ACC112 (cell line): ENCODE measurements around the gene DGKZ.

Source experiments
- H2AFZ ChIP-seq: fragments of 200-600 bp; sonication (generic); one replicate; pipeline ENCODE4 v1.6.0; 2017; ENCODE audit warnings: antibody characterized with exemption, low read length; ENCODE audit not compliant: unreplicated experiment
- H3K27ac ChIP-seq: fragments of 200-600 bp; sonication (generic); 2 replicates; pipeline ENCODE4 v1.5.1; 2014; ENCODE audit warnings: low read depth, mild to moderate bottlenecking, antibody characterized with exemption, low read length, moderate library complexity
- H3K27me3 ChIP-seq: fragments of 200-600 bp; sonication (generic); 2 replicates; pipeline ENCODE4 v1.6.1; 2014; ENCODE audit warnings: mild to moderate bottlenecking, antibody characterized with exemption, low read length, moderate library complexity, mixed read lengths; ENCODE audit not compliant: insufficient read depth
- H3K36me3 ChIP-seq: fragments of 200-600 bp; sonication (generic); 2 replicates; pipeline ENCODE4 v1.6.1; 2016; ENCODE audit warnings: mild to moderate bottlenecking, antibody characterized with exemption, low read length, moderate library complexity, mixed read lengths; ENCODE audit not compliant: insufficient read depth
- H3K4me1 ChIP-seq: fragments of 200-600 bp; sonication (generic); one replicate; pipeline ENCODE4 v1.6.1; 2016; ENCODE audit warnings: low read length, mixed read lengths; ENCODE audit not compliant: insufficient read depth, unreplicated experiment, control insufficient read depth
- H3K4me3 ChIP-seq: fragments of 200-600 bp; sonication (generic); 2 replicates; pipeline ENCODE4 v1.5.1; 2014; ENCODE audit warnings: mild to moderate bottlenecking, low read depth, low read length
- H3K79me2 ChIP-seq: fragments of 200-600 bp; sonication (generic); one replicate; pipeline ENCODE4 v1.6.0; 2016; ENCODE audit warnings: low read length; ENCODE audit not compliant: control insufficient read depth, unreplicated experiment, insufficient read depth

The DGKZ gene

DNA sequence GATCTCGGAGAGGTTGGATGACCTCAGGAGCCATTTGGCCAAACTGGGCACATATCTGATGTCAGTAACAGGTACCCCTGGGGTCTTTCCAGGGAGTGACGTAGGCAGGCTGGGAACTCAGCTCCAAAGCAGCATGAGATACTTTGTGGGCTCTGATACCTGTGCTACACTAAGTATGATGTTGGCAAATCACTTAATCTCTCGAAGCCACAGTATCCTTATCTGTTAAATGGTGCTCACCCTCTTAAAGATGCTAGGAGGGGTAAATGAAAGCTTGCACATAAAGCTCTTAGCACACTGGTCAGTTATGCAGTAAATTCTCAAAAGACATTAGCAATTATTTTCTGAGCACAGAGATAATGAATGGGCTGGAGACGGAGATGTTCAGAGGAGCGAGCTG, 17.1 kb upstream of the DGKZ start:
- Histone ChIP-seq H3K27ac (no peak overlapping the region), H3K79me2 (no peaks in the 10 kb centered on the region), H2AFZ (no peak overlapping the region), H3K4me1 (no peaks in the 10 kb centered on the region), H3K36me3 (no peaks in the 10 kb centered on the region), H3K4me3 (no peak overlapping the region), H3K27me3 (peaks cover 47% of the 10 kb centered on the region)

DNA sequence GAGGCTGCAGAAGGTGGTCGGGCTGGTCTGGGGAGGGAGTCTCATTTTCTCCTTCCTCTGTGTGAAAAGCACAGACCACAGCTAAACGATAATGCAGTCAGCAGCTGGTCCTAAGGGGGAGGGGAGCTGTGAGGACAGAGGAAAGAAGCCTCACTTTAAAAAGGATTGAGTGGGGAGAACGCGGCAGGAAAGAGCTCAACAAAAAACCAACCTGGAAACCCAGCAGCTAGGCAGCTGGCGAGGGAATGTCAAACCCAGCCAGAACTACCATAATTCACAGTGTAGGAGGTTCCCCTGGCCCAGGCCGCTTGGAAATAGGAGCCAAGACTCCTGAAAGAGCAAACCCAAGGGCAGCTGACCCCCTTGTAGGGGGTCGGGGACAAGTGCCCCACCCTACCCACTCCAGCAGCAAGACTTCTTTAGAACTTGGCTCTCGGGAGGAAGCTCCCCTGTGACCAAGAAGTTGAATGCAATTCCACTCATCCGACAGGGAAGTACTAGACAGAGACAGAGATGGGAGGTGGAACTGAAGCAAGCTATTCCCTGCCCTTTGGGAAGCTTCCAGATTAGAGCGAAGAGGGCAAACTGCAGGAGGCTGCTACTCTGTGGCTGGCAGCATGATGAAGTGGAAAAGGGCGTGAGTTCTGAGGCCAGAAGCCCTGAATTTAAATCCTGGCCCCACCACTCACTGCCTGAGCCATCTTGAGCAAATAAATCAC, 16.5 kb upstream of the DGKZ start:
- Histone ChIP-seq H2AFZ (no peak overlapping the region), H3K4me1 (no peaks in the 10 kb centered on the region), H3K79me2 (no peaks in the 10 kb centered on the region), H3K27ac (no peak overlapping the region), H3K4me3 (no peak overlapping the region), H3K36me3 (no peaks in the 10 kb centered on the region), H3K27me3 (peaks cover 47% of the 10 kb centered on the region)

- Histone ChIP-seq H3K4me1 (no peaks in the 10 kb centered on the region), H3K27ac (no peak overlapping the region)
Observed at GRCh38 chr11:46331282-46331984, 15.8 kb upstream of the DGKZ start.

GRCh38 chr11:46332093-46332567, 15.1 kb upstream of the DGKZ start:
- Histone ChIP-seq H3K4me3 (no peak overlapping the region), H3K4me1 (no peaks in the 10 kb centered on the region), H3K36me3 (no peaks in the 10 kb centered on the region), H2AFZ (no peak overlapping the region), H3K27me3 (peaks cover 47% of the 10 kb centered on the region), H3K79me2 (no peaks in the 10 kb centered on the region), H3K27ac (no peak overlapping the region)

More at GRCh38 chr11:46331282-46331984, 15.8 kb upstream of the DGKZ start:
- no peaks in the 10 kb centered on the region for H3K79me2 ChIP-seq
- H3K4me3 ChIP-seq, result no peak overlapping the region
- peaks cover 47% of the 10 kb centered on the region for H3K27me3 ChIP-seq
- H2AFZ ChIP-seq, result no peak overlapping the region
- H3K36me3 ChIP-seq, result no peaks in the 10 kb centered on the region

- Histone ChIP-seq H3K27me3 (peaks cover 47% of the 10 kb centered on the region), H3K4me3 (peak overlapping the region; percentile 24; the same call in 1 of the 2 replicates), H3K36me3 (no peaks in the 10 kb centered on the region), H2AFZ (no peak overlapping the region), H3K4me1 (no peaks in the 10 kb centered on the region), H3K79me2 (no peaks in the 10 kb centered on the region), H3K27ac (no peak overlapping the region)
Observed at GRCh38 chr11:46332568-46333393, 14.5 kb upstream of the DGKZ start.

DNA sequence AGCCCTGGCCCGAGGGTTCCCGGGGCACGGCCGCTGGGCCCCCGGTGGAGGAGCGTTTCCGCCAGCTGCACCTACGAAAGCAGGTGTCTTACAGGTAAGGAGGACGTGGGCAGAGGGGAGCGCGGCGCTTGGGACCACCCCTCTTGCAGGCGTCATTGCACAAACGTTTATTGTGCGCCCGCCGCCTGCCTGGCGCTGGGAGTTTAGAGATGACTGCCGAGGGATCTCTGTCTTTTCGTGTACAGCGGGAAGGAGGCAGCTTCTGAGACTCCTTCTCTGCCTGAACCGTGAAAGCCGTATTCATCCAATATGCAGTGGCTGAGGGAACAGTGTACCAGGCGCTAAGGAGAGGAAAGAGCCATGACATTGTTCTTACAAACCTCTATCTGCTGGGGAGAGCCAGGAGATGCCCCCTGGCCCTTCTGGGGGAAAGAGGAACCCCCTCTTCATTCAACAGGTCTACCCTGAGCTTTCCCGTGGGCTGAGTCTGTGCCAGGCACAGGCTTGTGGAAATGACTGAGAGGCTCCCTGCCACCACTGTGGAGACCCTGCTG, 13.8 kb upstream of the DGKZ start:
- H3K4me1 ChIP-seq, result no peaks in the 10 kb centered on the region
- no peaks in the 10 kb centered on the region for H3K79me2 ChIP-seq
- H3K4me3 ChIP-seq, result peak overlapping the region; percentile 24; the same call in 1 of the 2 replicates
- peaks cover 47% of the 10 kb centered on the region for H3K27me3 ChIP-seq
- no peak overlapping the region for H2AFZ ChIP-seq
- H3K27ac ChIP-seq, result no peak overlapping the region
- no peaks in the 10 kb centered on the region for H3K36me3 ChIP-seq

- Histone ChIP-seq H3K4me3 (no peak overlapping the region), H3K36me3 (no peaks in the 10 kb centered on the region), H2AFZ (no peak overlapping the region), H3K27me3 (peaks cover 47% of the 10 kb centered on the region), H3K4me1 (no peaks in the 10 kb centered on the region), H3K79me2 (no peaks in the 10 kb centered on the region), H3K27ac (no peak overlapping the region)
Observed at GRCh38 chr11:46334211-46334610, 13.1 kb upstream of the DGKZ start.

DNA sequence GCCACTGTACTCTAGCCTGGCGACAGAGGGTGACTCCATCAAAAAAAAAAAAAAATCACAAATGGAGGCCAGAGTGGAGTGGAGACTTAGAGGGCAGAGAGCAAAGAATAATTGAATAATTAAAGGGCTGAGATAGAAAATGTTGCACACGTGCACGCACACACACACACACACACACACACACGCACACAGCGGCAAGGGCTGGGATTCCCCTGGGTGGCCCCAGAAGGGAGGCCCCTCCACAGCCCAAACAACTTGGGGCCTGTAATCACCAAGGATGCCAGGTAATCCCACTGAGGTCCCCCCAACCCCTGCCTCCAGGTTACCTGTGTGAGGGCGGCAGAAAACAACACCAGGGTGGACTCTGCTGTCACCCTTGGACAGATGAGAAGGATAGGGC, 12.0 kb upstream of the DGKZ start:
- no peaks in the 10 kb centered on the region for H3K4me1 ChIP-seq

GRCh38 chr11:46335890-46336562, 11.2 kb upstream of the DGKZ start:
- no peaks in the 10 kb centered on the region for H3K79me2 ChIP-seq
- H3K36me3 ChIP-seq, result no peaks in the 10 kb centered on the region
- H3K27me3 ChIP-seq, result peaks cover 35% of the 10 kb centered on the region
- H3K4me3 ChIP-seq, result no peak overlapping the region
- H2AFZ ChIP-seq, result no peak overlapping the region
- H3K4me1 ChIP-seq, result no peaks in the 10 kb centered on the region
- H3K27ac ChIP-seq, result no peak overlapping the region

More for the DNA sequence above, 12.0 kb upstream of the DGKZ start:
- H3K27ac ChIP-seq, result no peak overlapping the region
- H3K27me3 ChIP-seq, result peaks cover 43% of the 10 kb centered on the region
- no peak overlapping the region for H2AFZ ChIP-seq
- no peak overlapping the region for H3K4me3 ChIP-seq
- H3K79me2 ChIP-seq, result no peaks in the 10 kb centered on the region
- H3K36me3 ChIP-seq, result no peaks in the 10 kb centered on the region
